Measurements from ENCODE around the gene DUSP8.
"Not testable (repeated sequence)": the region's sequence is repeated elsewhere in the genome, so short reads cannot be mapped to it uniquely, and the experiment has no call there.

DUSP8 gene

GRCh38 chr11:1572197-1573076, at the start of gene DUSP8:
Gene DUSP8, minus strand, starts transcription at chr11:1572271. Its CDS starts 6,445 bp downstream, at chr11:1565826.
- ATAC-seq (peak; percentile 56), DNase-seq (peak; percentile 92)

- no peak for DNase-seq
- ATAC-seq: no peak
These were observed 47.4 kb upstream of the DUSP8 start for GRCh38 chr11:1619449-1619848.

GRCh38 chr11:1618231-1618630, 46.2 kb upstream of the DUSP8 start:
- no peak for ATAC-seq
- DNase-seq: no peak

- DNase-seq (no peak), ATAC-seq (no peak)
These were observed 36.3 kb upstream of the DUSP8 start, which contains the start of gene KRTAP5-3 for GRCh38 chr11:1608363-1608762. Gene KRTAP5-3, minus strand, starts transcription at chr11:1608463. Its CDS starts 78 bp downstream, at chr11:1608385.

GRCh38 chr11:1607901-1608300, 35.8 kb upstream of the DUSP8 start:
- not testable (repeated sequence) for ATAC-seq, DNase-seq

GRCh38 chr11:1607156-1607845, 35.2 kb upstream of the DUSP8 start:
- not testable (repeated sequence) for ATAC-seq, DNase-seq

- DNase-seq: not testable (repeated sequence)
These were observed 33.9 kb upstream of the DUSP8 start for GRCh38 chr11:1605923-1606322.

GRCh38 chr11:1604711-1605110, 32.6 kb upstream of the DUSP8 start:
- DNase-seq (no peak), ATAC-seq (no peak)

More at GRCh38 chr11:1605923-1606322, 33.9 kb upstream of the DUSP8 start:
- ATAC-seq: peak; percentile 23

GRCh38 chr11:1604181-1604580, 32.1 kb upstream of the DUSP8 start:
- DNase-seq (no peak), ATAC-seq (no peak)

- DNase-seq: no peak
- no peak for ATAC-seq
These were observed 31.6 kb upstream of the DUSP8 start for GRCh38 chr11:1603629-1604028.

GRCh38 chr11:1601663-1602062, 29.6 kb upstream of the DUSP8 start:
- ATAC-seq, DNase-seq: not testable (repeated sequence)

GRCh38 chr11:1600626-1601025, 28.6 kb upstream of the DUSP8 start:
- no peak for ATAC-seq
- DNase-seq: no peak

GRCh38 chr11:1598816-1599215, 26.7 kb upstream of the DUSP8 start:
- DNase-seq (no peak), ATAC-seq (no peak)

GRCh38 chr11:1598406-1598805, 26.3 kb upstream of the DUSP8 start:
- ATAC-seq: not testable (repeated sequence)

GRCh38 chr11:1597994-1598380, 25.9 kb upstream of the DUSP8 start, which contains the start of gene KRTAP5-2:
Gene KRTAP5-2, minus strand, starts transcription at chr11:1598294. Its CDS starts 44 bp downstream, at chr11:1598250.
- DNase-seq (no peak), ATAC-seq (no peak)

More at GRCh38 chr11:1598406-1598805, 26.3 kb upstream of the DUSP8 start:
- not testable (repeated sequence) for DNase-seq

GRCh38 chr11:1597331-1597993, 25.4 kb upstream of the DUSP8 start:
- DNase-seq (no peak), ATAC-seq (no peak)

GRCh38 chr11:1596576-1597121, 24.6 kb upstream of the DUSP8 start:
- not testable (repeated sequence) for DNase-seq, ATAC-seq

GRCh38 chr11:1595994-1596575, 24.0 kb upstream of the DUSP8 start:
- not testable (repeated sequence) for ATAC-seq, DNase-seq

GRCh38 chr11:1592628-1593027, 20.6 kb upstream of the DUSP8 start:
- no peak for ATAC-seq
- no peak for DNase-seq

- DNase-seq: no peak
- no peak for ATAC-seq
These were observed 17.9 kb upstream of the DUSP8 start for GRCh38 chr11:1589996-1590395.

GRCh38 chr11:1589191-1589963, 17.3 kb upstream of the DUSP8 start:
- DNase-seq, ATAC-seq: not testable (repeated sequence)

Data from stimulated activated naive CD8-positive, alpha-beta T cell treated with anti-CD3 and anti-CD28 coated beads, Interleukin-15, Interleukin-2, amounts not matched to agents 100 U/mL and 50 U/mL, for 24 hours (primary cell).